Midbrain (tissue), 1 donor: ENCODE results near the gene AGAP4.
"Not testable (repeated sequence)": the region's sequence is repeated elsewhere in the genome, so short reads cannot be mapped to it uniquely, and the experiment has no call there.

Experiments used
- DNase-seq: peaks from one replicate; lab custom pipeline; 2025; lab: John Stamatoyannopoulos, UW

AGAP4 gene

DNA sequence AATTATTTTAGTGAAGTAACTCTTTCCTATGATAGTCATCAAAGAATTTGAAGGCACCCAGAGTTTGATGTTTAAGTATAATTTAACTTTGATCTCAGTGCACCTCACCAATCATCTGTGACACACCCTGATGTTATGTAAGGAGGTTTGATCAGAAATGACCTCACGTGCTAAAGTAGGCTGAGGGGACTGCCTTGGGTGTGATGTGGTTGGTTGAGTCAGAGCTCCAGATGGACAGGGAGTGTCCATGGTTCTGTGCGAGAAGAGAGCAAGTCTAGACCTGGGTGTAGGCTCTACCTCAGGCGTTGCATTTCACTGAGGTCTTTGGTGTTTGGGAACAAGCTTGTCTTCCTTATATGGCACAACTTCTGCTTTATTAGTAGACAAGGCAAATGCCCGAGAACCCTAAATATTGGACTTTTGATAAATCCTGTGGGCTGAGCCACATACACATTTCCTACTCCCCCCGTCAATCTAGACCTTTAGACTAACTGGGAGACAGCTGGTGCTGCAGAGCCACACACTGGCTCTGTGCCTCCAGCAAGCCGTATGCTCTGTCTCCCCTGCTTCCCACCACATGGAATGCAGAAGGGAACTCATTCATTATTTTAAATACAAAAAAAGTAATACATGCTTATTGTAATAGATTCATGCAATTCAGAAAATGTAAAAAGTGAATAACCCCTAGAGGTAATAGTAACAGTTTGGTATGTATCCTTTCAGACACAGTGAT lies 56.4 kb downstream of the AGAP4 start:
- not testable (repeated sequence) for DNase-seq

DNA sequence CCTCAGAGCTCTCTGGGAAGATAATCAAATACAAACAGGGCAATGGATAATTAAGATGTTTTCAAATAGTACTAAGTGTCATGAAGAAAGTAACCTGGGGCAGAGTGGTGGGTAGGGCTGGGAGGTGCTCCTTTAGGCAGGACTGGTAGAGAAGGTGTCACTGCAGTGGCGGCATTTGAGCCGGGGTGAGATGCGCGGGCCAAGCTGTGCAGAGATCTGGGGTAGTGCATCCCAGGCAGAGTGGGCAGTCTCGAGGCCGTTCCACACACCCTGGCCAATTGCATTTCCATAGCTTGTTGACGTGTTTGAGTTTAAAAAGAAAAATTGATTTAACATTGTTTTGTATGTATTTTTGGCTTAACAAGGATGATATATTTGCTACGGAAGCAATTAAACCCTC lies 57.3 kb downstream of the AGAP4 start:
- not testable (repeated sequence) for DNase-seq

DNA sequence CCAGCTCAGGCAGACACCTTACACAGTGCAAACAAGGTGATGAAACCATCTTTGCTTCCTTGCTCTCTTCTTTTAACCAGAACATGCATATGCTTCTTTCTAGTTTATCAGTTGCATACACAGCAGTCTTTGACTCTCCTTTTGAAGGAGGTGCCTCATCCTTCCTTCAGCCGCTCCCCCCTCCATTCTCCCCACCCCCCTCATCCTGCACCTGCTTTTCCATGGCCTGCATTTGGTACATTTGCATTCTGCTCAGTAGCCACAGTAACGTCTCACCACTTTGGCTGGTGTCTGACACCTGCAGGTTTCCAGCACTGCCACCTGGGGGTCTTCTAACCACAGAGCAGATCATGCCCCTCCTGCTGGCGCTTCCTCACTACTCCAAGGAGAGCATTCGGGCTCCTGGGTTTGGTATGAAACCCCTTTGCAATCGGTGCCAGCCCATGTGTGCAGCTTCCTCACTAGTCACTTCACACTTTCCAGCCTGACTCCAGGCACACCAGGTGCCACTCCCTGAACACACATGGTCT lies 60.0 kb downstream of the AGAP4 start:
- DNase-seq, result not testable (repeated sequence)

DNA sequence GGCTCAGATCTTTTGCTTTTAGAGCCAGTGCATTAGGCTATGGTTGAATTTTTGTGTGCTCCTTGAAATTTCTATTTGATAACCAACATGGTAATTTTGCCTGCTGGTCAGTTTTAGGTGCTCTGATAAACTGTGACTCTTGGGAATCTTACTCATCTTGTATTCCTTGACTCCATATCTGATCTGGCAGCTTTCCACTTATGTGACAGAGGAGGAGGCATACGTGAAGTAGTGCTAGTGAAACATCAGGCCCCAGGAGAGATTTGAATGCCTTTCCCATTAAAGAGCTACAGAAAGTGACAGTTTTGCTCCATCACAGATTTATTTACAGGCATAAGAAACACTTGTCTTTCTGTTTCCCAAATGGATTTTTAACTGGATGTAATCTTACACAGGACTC lies 61.1 kb downstream of the AGAP4 start:
- DNase-seq, result not testable (repeated sequence)
